ENCODE results near the gene KRT28.

The KRT28 gene

DNA sequence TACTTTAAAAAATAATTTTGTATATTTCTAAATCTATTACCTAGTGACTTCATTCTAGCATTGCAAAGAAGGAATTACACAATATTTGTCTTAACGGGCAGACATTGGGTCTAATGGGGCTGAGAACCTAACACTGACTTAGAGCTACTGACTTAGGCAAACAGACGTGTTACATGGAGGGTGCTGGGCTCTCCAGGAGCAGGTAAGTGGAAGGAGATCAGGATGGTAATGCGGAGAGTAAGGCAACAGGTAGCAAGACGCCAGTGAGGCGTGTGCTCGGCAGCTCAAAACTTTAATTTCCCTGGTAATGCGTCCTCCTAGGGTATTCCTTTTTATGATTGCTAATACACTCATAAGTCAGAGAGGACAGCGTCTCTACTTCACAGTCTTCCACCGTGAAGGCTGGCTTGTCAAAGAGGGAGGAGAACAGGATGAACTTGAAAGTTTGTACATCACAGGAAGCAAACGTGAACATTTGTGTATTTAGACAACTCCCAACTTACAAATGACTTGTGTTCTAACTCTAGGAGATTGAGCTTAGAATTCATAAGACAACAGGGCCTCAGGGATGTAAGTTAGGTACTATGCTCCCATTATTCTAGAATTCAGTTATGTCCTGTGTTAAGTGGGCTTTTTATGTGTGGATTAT is 4.6 kb downstream of the KRT28 start:
- Histone ChIP-seq H3K9me2 (replicated peaks; ENCODE audit: low read depth, low read length) (no peaks in the 10 kb centered on the region), H2AFZ (ENCODE audit: low read length) (peak overlapping the region; percentile 61; the same call in 1 of the 2 replicates), H3K79me2 (ENCODE audit: insufficient read depth, low read length) (no peaks in the 10 kb centered on the region), H3K27me3 (ENCODE audit: insufficient read depth, low read length, poor library complexity, severe bottlenecking) (peaks cover 21% of the 10 kb centered on the region), H3F3A (ENCODE audit: low read depth) (no peaks in the 10 kb centered on the region), H3K4me3 (ENCODE audit: low read length, poor library complexity, severe bottlenecking) (no peak overlapping the region), H3K36me3 (ENCODE audit: insufficient read depth, low read length) (no peaks in the 10 kb centered on the region), H3K4me1 (ENCODE audit: insufficient read depth, low read length, poor library complexity, severe bottlenecking) (no peaks in the 10 kb centered on the region), H3K4me2 (ENCODE audit: low read depth, low read length, poor library complexity, severe bottlenecking) (no peak overlapping the region), H3K9ac (ENCODE audit: low read depth, low read length, poor library complexity, severe bottlenecking) (no peak overlapping the region), H3K9me3 (ENCODE audit: insufficient read depth, low read depth, low read length) (no peaks in the 10 kb centered on the region), H4K20me1 (ENCODE audit: insufficient read depth, low read length, poor library complexity, severe bottlenecking) (no peaks in the 10 kb centered on the region)
- TF ChIP-seq, protein P1, sequence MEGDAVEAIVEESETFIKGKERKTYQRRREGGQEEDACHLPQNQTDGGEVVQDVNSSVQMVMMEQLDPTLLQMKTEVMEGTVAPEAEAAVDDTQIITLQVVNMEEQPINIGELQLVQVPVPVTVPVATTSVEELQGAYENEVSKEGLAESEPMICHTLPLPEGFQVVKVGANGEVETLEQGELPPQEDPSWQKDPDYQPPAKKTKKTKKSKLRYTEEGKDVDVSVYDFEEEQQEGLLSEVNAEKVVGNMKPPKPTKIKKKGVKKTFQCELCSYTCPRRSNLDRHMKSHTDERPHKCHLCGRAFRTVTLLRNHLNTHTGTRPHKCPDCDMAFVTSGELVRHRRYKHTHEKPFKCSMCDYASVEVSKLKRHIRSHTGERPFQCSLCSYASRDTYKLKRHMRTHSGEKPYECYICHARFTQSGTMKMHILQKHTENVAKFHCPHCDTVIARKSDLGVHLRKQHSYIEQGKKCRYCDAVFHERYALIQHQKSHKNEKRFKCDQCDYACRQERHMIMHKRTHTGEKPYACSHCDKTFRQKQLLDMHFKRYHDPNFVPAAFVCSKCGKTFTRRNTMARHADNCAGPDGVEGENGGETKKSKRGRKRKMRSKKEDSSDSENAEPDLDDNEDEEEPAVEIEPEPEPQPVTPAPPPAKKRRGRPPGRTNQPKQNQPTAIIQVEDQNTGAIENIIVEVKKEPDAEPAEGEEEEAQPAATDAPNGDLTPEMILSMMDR (conservative IDR thresholded peaks at IDR 0.05; ENCODE audit: low read length), result no peak
- TF ChIP-seq EZH2phosphoT487 (IDR thresholded peaks at IDR 0.05; ENCODE audit: borderline replicate concordance), result no peak

DNA sequence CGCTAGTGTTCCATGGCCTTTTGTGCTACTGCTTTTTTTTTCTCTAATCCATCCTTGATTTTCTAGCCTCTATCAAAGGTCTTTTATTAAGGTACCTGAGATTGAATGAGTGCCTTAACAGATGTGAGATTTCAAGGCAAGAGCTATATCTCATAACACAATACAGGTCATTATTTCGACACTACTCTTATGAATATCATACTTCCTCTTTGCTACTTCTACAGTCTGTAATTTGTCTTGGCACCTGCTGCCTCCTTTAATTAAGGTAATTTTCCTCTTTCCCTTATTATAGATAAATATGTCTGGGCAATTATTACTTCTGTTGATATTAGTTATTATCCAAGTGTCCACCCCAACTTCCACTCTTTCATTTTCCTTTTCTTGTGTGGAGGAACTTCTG is 5.3 kb downstream of the KRT28 start:
- H3K9ac ChIP-seq (ENCODE audit: low read depth, low read length, poor library complexity, severe bottlenecking), result no peak overlapping the region
- no peak overlapping the region for H2AFZ ChIP-seq (ENCODE audit: low read length)
- H3K4me1 ChIP-seq (ENCODE audit: insufficient read depth, low read length, poor library complexity, severe bottlenecking), result no peaks in the 10 kb centered on the region
- no peaks in the 10 kb centered on the region for H3K9me3 ChIP-seq (ENCODE audit: insufficient read depth, low read depth, low read length)
- peaks cover 17% of the 10 kb centered on the region for H3K27me3 ChIP-seq (ENCODE audit: insufficient read depth, low read length, poor library complexity, severe bottlenecking)
- H3K4me3 ChIP-seq (ENCODE audit: low read length, poor library complexity, severe bottlenecking), result no peak overlapping the region
- no peak overlapping the region for H3K4me2 ChIP-seq (ENCODE audit: low read depth, low read length, poor library complexity, severe bottlenecking)
- TF ChIP-seq EZH2phosphoT487 (IDR thresholded peaks at IDR 0.05; ENCODE audit: borderline replicate concordance), result no peak
- TF ChIP-seq, protein P1 (conservative IDR thresholded peaks at IDR 0.05; ENCODE audit: low read length), result no peak
- no peaks in the 10 kb centered on the region for H3K9me2 ChIP-seq (replicated peaks; ENCODE audit: low read depth, low read length)
- H3K36me3 ChIP-seq (ENCODE audit: insufficient read depth, low read length), result no peaks in the 10 kb centered on the region
- no peaks in the 10 kb centered on the region for H3K79me2 ChIP-seq (ENCODE audit: insufficient read depth, low read length)
- no peaks in the 10 kb centered on the region for H3F3A ChIP-seq (ENCODE audit: low read depth)
- no peaks in the 10 kb centered on the region for H4K20me1 ChIP-seq (ENCODE audit: insufficient read depth, low read length, poor library complexity, severe bottlenecking)

DNA sequence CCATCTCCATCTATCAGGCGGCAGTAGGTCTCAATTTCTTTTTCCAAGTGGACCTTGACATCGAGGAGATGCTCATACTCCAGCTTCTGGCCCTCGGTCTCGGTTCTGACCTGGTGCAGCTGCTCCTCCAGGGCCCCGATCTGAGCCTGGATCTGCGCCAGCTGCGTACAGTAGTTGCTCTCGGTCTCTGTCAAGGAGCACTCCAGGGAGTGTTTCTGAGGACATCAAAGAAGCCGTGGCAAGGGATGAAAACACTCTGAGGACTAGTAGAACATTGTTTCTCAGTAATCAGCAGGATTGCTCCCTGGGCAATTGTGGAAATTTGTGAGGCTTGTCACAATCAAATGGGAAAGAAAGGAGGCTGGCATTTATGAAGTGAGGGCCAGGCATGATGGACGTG is 5.9 kb downstream of the KRT28 start:
- TF ChIP-seq EZH2phosphoT487 (IDR thresholded peaks at IDR 0.05; ENCODE audit: borderline replicate concordance), result no peak
- TF ChIP-seq, protein P1 (conservative IDR thresholded peaks at IDR 0.05; ENCODE audit: low read length), result no peak
- Histone ChIP-seq H3K79me2 (ENCODE audit: insufficient read depth, low read length) (no peaks in the 10 kb centered on the region), H3K4me1 (ENCODE audit: insufficient read depth, low read length, poor library complexity, severe bottlenecking) (no peaks in the 10 kb centered on the region), H3K36me3 (ENCODE audit: insufficient read depth, low read length) (no peaks in the 10 kb centered on the region), H3K27me3 (ENCODE audit: insufficient read depth, low read length, poor library complexity, severe bottlenecking) (peaks cover 14% of the 10 kb centered on the region), H2AFZ (ENCODE audit: low read length) (no peak overlapping the region), H3K9ac (ENCODE audit: low read depth, low read length, poor library complexity, severe bottlenecking) (no peak overlapping the region), H3F3A (ENCODE audit: low read depth) (no peaks in the 10 kb centered on the region), H3K4me2 (ENCODE audit: low read depth, low read length, poor library complexity, severe bottlenecking) (no peak overlapping the region), H3K4me3 (ENCODE audit: low read length, poor library complexity, severe bottlenecking) (no peak overlapping the region), H4K20me1 (ENCODE audit: insufficient read depth, low read length, poor library complexity, severe bottlenecking) (no peaks in the 10 kb centered on the region), H3K9me2 (replicated peaks; ENCODE audit: low read depth, low read length) (no peaks in the 10 kb centered on the region), H3K9me3 (ENCODE audit: insufficient read depth, low read depth, low read length) (no peaks in the 10 kb centered on the region)
